Measurements from ENCODE around the gene DRD2.

DNA sequence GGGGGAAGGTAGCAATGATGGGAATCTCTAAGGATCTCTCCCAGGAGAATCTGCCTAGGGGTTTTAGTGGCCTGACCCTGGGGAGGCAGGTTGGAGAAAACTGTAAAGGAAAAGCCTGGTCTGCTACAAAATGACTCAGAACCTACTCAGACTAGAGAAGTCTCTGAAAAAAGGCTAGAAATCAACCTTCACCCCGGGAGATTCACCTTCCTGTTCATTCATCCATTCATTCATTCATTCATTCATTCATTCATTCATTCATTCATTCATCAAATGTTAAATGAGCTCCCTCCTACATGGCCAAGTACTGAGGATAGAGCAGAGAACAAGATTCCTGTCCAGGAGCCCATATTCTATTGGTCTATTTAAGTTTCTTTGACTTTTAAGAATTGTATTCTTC is 96.5 kb downstream of the DRD2 start:
- TF ChIP-seq, protein P1, sequence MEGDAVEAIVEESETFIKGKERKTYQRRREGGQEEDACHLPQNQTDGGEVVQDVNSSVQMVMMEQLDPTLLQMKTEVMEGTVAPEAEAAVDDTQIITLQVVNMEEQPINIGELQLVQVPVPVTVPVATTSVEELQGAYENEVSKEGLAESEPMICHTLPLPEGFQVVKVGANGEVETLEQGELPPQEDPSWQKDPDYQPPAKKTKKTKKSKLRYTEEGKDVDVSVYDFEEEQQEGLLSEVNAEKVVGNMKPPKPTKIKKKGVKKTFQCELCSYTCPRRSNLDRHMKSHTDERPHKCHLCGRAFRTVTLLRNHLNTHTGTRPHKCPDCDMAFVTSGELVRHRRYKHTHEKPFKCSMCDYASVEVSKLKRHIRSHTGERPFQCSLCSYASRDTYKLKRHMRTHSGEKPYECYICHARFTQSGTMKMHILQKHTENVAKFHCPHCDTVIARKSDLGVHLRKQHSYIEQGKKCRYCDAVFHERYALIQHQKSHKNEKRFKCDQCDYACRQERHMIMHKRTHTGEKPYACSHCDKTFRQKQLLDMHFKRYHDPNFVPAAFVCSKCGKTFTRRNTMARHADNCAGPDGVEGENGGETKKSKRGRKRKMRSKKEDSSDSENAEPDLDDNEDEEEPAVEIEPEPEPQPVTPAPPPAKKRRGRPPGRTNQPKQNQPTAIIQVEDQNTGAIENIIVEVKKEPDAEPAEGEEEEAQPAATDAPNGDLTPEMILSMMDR (IDR thresholded peaks at IDR 0.05), result no peak
- TF ChIP-seq POLR2A (IDR thresholded peaks at IDR 0.05; ENCODE audit: low read depth) (no peak), POLR2AphosphoS5 (IDR thresholded peaks at IDR 0.05) (no peak)

All from esophagus muscularis mucosa (tissue), 3 donors.